WTC11 (cell line): ENCODE results near the gene CCDC141. TPM values are rescaled to one million over a fixed set of nuclear protein-coding genes. Genes with fewer than 3 reads are reported as not detected.
"Not testable (repeated sequence)": the region's sequence is repeated elsewhere in the genome, so short reads cannot be mapped to it uniquely, and the experiment has no call there.

Experiments used
- ATAC-seq: fragments of 200-7000 bp; cut with Tn5 transposase; 2 replicates; pipeline ENCODE4 v1.10.0; 2021; ENCODE audit warnings: mild to moderate bottlenecking, moderate library complexity
- CTCF ChIA-PET: fragments of 300-600 bp; sonication (Branson Sonifier 250); formaldehyde crosslinking; loops from one replicate; lab custom pipeline; 2021; ENCODE audit warnings: antibody characterized with exemption; lab: Charles Lee
- POLR2A ChIA-PET: fragments of 350-600 bp; sonication (Branson Sonifier 250); formaldehyde crosslinking; loops from one replicate; lab custom pipeline; 2021; ENCODE audit warnings: antibody characterized with exemption; lab: Charles Lee
- DNase-seq: peaks from one replicate; pipeline ENCODE4 v3.0.0; 2021; ENCODE audit warnings: low spot score
- H3K27ac Mint-ChIP-seq: 2 replicates; pipeline ENCODE4 v1.8.0; 2021; ENCODE audit warnings: mixed read lengths
- H3K27me3 Mint-ChIP-seq: 2 replicates; pipeline ENCODE4 v1.8.0; 2021; ENCODE audit warnings: low read depth, mild to moderate bottlenecking, moderate library complexity, mixed read lengths
- H3K36me3 Mint-ChIP-seq: 2 replicates; pipeline ENCODE4 v1.8.0; 2021; ENCODE audit warnings: mixed read lengths
- H3K4me1 Mint-ChIP-seq: 2 replicates; pipeline ENCODE4 v1.8.0; 2022; ENCODE audit warnings: mixed read lengths
- H3K4me3 Mint-ChIP-seq: 2 replicates; pipeline ENCODE4 v1.8.0; 2021; ENCODE audit warnings: mild to moderate bottlenecking, moderate library complexity, mixed read lengths
- H3K9me3 Mint-ChIP-seq: 2 replicates; pipeline ENCODE4 v1.8.0; 2021; ENCODE audit warnings: mixed read lengths
- E2F5 ChIP-seq: sonication (generic); formaldehyde crosslinking; IDR thresholded peaks from 2 replicates; pipeline ENCODE4 v1.8.1; 2022; ENCODE audit warnings: mild to moderate bottlenecking, moderate library complexity, missing genetic modification reagents
- FOXK1 ChIP-seq: sonication (generic); formaldehyde crosslinking; IDR thresholded peaks from 2 replicates; pipeline ENCODE4 v1.8.0; 2022; ENCODE audit warnings: mild to moderate bottlenecking, moderate library complexity, missing genetic modification reagents
- FOXP4 ChIP-seq: sonication (generic); formaldehyde crosslinking; IDR thresholded peaks from 2 replicates; pipeline ENCODE4 v1.8.0; 2022; ENCODE audit warnings: mild to moderate bottlenecking, missing genetic modification reagents
- GTF2I ChIP-seq: fragments of 250-450 bp; sonication (Bioruptor Pico); conservative IDR thresholded peaks from 2 replicates; pipeline ENCODE4 v1.4.0; 2021; ENCODE audit warnings: mild to moderate bottlenecking
- HMGA2 ChIP-seq: fragments of 250-450 bp; sonication (Bioruptor Pico); IDR thresholded peaks from 2 replicates; pipeline ENCODE4 v1.4.0; 2021; ENCODE audit warnings: mild to moderate bottlenecking, moderate library complexity
- IRF1 ChIP-seq: sonication (generic); formaldehyde crosslinking; IDR thresholded peaks from 2 replicates; pipeline ENCODE4 v1.8.0; 2023; ENCODE audit warnings: missing genetic modification reagents
- NR1H2 ChIP-seq: sonication (generic); formaldehyde crosslinking; IDR thresholded peaks from 2 replicates; pipeline ENCODE4 v1.9.0; 2021; ENCODE audit warnings: mild to moderate bottlenecking, moderate library complexity, missing genetic modification reagents
- NR3C1 ChIP-seq: sonication (generic); formaldehyde crosslinking; conservative IDR thresholded peaks from 2 replicates; pipeline ENCODE4 v1.8.1; 2023; ENCODE audit warnings: low read depth, mild to moderate bottlenecking, missing genetic modification reagents
- STAT6 ChIP-seq: sonication (generic); formaldehyde crosslinking; conservative IDR thresholded peaks from 2 replicates; pipeline ENCODE4 v1.8.1; 2023; ENCODE audit warnings: mild to moderate bottlenecking, low read depth, missing genetic modification reagents, moderate library complexity
- TEAD4 ChIP-seq: sonication (generic); formaldehyde crosslinking; IDR thresholded peaks from 2 replicates; pipeline ENCODE4 v1.8.0; 2022; ENCODE audit warnings: mild to moderate bottlenecking, missing genetic modification reagents
- USF1 ChIP-seq: sonication (generic); formaldehyde crosslinking; IDR thresholded peaks from 2 replicates; pipeline ENCODE4 v1.8.0; 2022; ENCODE audit warnings: mild to moderate bottlenecking, missing genetic modification reagents
- ZBTB43 ChIP-seq: sonication (generic); formaldehyde crosslinking; IDR thresholded peaks from 2 replicates; pipeline ENCODE4 v1.8.1; 2023; ENCODE audit warnings: mild to moderate bottlenecking, missing genetic modification reagents
- ZNF263 ChIP-seq: sonication (generic); formaldehyde crosslinking; IDR thresholded peaks from 2 replicates; pipeline ENCODE4 v1.8.1; 2022; ENCODE audit warnings: low read depth, mild to moderate bottlenecking, moderate library complexity, missing genetic modification reagents
- ZNF416 ChIP-seq: fragments of 250-450 bp; sonication (Bioruptor Pico); IDR thresholded peaks from 2 replicates; pipeline ENCODE4 v1.9.0; 2021; ENCODE audit warnings: mild to moderate bottlenecking, inconsistent platforms
- ZNF423 ChIP-seq: fragments of 250-450 bp; sonication (Bioruptor Pico); IDR thresholded peaks from 2 replicates; pipeline ENCODE4 v2.1.2; 2022; ENCODE audit warnings: mild to moderate bottlenecking, moderate library complexity
- ZNF512 ChIP-seq: sonication (generic); formaldehyde crosslinking; IDR thresholded peaks from 2 replicates; pipeline ENCODE4 v1.8.1; 2022; ENCODE audit warnings: missing genetic modification reagents, borderline replicate concordance
- total RNA-seq: library from RNA; stranded (reverse); gene quantifications from 3 replicates; pipeline ENCODE4 v1.2.3, GENCODE V29; 2021
- TF ChIP-seq, protein P1 (sequence below): sonication (generic); formaldehyde crosslinking; IDR thresholded peaks from 2 replicates; pipeline ENCODE4 v1.8.1; 2022; ENCODE audit warnings: low read depth, mild to moderate bottlenecking, moderate library complexity, missing genetic modification reagents, borderline replicate concordance

The CCDC141 gene
- total RNA-seq, 1 experiment from 2014 or later = 8.5 TPM

DNA sequence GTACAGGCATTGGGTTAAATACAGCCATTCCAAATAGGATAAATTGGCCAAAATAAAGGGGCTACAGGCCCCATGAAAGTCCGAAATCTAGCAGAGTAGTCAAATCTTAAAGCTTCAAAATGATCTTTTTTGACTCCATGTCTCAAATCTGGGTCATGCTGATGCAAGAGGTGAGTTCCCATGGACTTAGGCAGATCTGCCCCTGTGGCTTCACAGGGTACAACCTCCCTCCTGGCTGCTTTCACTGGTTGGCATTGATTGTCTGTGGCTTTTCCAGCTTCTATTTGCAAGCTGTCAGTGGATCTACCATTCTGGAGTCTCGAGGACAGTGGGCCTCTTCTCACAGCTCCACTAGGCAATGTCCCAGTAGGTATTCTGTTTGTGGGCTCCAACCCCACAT lies 56.1 kb downstream of the CCDC141 start:
- no peak for DNase-seq
- Mint-ChIP-seq H3K36me3 (peaks cover 29% of the 10 kb centered on the region), H3K27ac (no peak overlapping the region), H3K4me1 (no peaks in the 10 kb centered on the region), H3K9me3 (peaks cover 30% of the 10 kb centered on the region), H3K27me3 (no peaks in the 10 kb centered on the region), H3K4me3 (no peak overlapping the region)
- ATAC-seq = no peak
- ChIA-PET POLR2A (no interaction called here), CTCF (no interaction called here)
- no peak for TF ChIP-seq FOXK1
- TF ChIP-seq ZNF416 (CRISPR knock-in tag) = no peak
- TF ChIP-seq, protein P1, sequence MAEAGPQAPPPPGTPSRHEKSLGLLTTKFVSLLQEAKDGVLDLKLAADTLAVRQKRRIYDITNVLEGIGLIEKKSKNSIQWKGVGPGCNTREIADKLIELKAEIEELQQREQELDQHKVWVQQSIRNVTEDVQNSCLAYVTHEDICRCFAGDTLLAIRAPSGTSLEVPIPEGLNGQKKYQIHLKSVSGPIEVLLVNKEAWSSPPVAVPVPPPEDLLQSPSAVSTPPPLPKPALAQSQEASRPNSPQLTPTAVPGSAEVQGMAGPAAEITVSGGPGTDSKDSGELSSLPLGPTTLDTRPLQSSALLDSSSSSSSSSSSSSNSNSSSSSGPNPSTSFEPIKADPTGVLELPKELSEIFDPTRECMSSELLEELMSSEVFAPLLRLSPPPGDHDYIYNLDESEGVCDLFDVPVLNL = no peak
- TF ChIP-seq ZNF512 (CRISPR knock-in tag) = no peak
- TF ChIP-seq IRF1 = no peak
- no peak for TF ChIP-seq ZNF423 (CRISPR knock-in tag)
- TF ChIP-seq ZBTB43 (CRISPR knock-in tag) = no peak
- no peak for TF ChIP-seq STAT6 (CRISPR knock-in tag)
- no peak for TF ChIP-seq TEAD4 (CRISPR knock-in tag)
- no peak for TF ChIP-seq FOXP4 (CRISPR knock-in tag)
- TF ChIP-seq GTF2I (CRISPR knock-in tag) = no peak
- TF ChIP-seq NR1H2 (CRISPR knock-in tag) = no peak
- TF ChIP-seq ZNF263 (CRISPR knock-in tag) = no peak
- no peak for TF ChIP-seq NR3C1 (CRISPR knock-in tag)
- TF ChIP-seq USF1 (CRISPR knock-in tag) = no peak
- TF ChIP-seq E2F5 = no peak
- TF ChIP-seq HMGA2 = no peak

DNA sequence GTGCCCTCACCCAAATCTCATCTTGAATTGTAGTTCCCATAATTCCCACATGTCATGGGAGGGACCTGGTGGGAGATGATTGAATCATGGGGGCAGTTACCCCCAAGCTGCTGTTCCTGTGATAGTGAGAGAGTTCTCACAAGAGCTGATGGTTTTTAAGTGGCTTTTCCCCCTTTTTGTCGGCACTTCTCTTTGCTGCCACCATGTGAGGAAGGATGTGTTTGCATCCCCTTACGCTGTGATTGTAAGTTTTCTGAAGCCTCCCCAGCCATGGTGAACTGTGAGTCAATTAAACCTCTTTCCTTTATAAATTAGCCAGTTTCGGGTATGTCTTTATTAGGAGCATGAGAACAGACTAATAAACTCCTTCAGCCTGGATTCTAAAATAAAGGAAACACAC lies 57.2 kb downstream of the CCDC141 start:
- POLR2A ChIA-PET, H3K27me3 Mint-ChIP-seq, H3K27ac Mint-ChIP-seq, H3K4me1 Mint-ChIP-seq, H3K4me3 Mint-ChIP-seq: not testable (repeated sequence)
- peak; percentile 16 for DNase-seq
- peak; percentile 76 for ATAC-seq
- Mint-ChIP-seq H3K36me3 (peaks cover 32% of the 10 kb centered on the region), H3K9me3 (peaks cover 35% of the 10 kb centered on the region)
- CTCF ChIA-PET = interaction anchor here (0.6 to 1.0 kb wide), 5 partner anchors 11 to 231 kb away, joined by 3 to 6 read pairs (median 4); no protein-coding TSS in a partner anchor
